ENCODE results near the gene B4GALT1. TPM values are rescaled to one million over a fixed set of nuclear protein-coding genes. Genes with fewer than 3 reads are reported as not detected.

Gene B4GALT1
- total RNA-seq, 4 donors from 2014 or later = 23.7 to 126 (median 93.7) TPM

DNA sequence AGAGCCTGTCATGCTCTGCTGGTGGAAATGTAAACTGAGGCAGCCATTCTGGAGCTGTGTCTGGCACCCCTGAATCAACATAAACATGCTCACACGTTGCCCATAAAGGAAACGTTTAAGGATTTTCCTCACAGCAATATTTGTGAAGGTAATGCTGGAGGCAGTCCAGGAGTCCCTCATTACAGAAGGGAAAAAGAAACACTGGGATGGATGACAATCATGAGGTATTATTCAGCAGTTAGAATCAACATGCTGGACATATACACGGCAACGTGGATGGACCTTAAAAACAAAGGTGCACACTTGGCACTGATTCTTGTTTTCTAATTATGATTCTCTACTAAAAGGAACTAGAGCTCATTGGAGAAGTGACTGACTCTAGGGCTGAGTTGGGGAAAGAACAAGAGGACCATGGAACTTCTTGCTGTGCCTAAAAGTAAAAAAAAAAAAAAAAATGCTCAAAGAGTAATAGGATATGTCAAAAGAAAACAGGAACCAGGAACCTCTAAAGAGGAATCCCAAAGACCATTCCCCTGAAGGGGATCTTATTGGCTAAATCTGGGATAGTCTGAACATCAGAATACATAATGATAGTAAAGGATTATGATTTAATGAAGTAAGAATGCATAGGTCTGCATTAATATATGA, 18.6 kb downstream of the B4GALT1 start:
- Histone ChIP-seq H3K36me3 (no peaks in the 10 kb centered on the region), H3K4me1 (peaks cover 31 to 79% (median 35%) of the 10 kb centered on the region in 4 donors), H3K27ac (no peak overlapping the region), H3K27me3 (no peaks in the 10 kb centered on the region), H3K9me3 (no peaks in the 10 kb centered on the region), H3K4me3 (no peak overlapping the region)
- in situ Hi-C loops (cut with MboI; ENCODE audit: low pct_ligation_motif_present in 1 of 4, low pct_unique_long_range_greater_than_20kb in 1 of 4, low sequenced_read_pairs in 3 of 4) = no loop called here
- WGBS, 2 donors (ENCODE audit: low coverage in 1 of 2) = 21 to 40% methylated on average over 3 to 4 of the region's 4 CpGs
- intact Hi-C loops (cut with DNase I; ENCODE audit: low total_unique reads) = loop anchor here (2.0 kb wide), 1 partner anchor 20 kb away; no protein-coding TSS in a partner anchor
- DNase-seq = peak; percentile 1
- TF ChIP-seq, protein P1, sequence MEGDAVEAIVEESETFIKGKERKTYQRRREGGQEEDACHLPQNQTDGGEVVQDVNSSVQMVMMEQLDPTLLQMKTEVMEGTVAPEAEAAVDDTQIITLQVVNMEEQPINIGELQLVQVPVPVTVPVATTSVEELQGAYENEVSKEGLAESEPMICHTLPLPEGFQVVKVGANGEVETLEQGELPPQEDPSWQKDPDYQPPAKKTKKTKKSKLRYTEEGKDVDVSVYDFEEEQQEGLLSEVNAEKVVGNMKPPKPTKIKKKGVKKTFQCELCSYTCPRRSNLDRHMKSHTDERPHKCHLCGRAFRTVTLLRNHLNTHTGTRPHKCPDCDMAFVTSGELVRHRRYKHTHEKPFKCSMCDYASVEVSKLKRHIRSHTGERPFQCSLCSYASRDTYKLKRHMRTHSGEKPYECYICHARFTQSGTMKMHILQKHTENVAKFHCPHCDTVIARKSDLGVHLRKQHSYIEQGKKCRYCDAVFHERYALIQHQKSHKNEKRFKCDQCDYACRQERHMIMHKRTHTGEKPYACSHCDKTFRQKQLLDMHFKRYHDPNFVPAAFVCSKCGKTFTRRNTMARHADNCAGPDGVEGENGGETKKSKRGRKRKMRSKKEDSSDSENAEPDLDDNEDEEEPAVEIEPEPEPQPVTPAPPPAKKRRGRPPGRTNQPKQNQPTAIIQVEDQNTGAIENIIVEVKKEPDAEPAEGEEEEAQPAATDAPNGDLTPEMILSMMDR (IDR thresholded peaks at IDR 0.05) = no peak
- no peak for TF ChIP-seq EP300 (IDR thresholded peaks at IDR 0.05; ENCODE audit: low read depth)
- no peak for TF ChIP-seq POLR2A (IDR thresholded peaks at IDR 0.05)
- TF ChIP-seq POLR2AphosphoS5 (IDR thresholded peaks at IDR 0.05) = no peak

DNA sequence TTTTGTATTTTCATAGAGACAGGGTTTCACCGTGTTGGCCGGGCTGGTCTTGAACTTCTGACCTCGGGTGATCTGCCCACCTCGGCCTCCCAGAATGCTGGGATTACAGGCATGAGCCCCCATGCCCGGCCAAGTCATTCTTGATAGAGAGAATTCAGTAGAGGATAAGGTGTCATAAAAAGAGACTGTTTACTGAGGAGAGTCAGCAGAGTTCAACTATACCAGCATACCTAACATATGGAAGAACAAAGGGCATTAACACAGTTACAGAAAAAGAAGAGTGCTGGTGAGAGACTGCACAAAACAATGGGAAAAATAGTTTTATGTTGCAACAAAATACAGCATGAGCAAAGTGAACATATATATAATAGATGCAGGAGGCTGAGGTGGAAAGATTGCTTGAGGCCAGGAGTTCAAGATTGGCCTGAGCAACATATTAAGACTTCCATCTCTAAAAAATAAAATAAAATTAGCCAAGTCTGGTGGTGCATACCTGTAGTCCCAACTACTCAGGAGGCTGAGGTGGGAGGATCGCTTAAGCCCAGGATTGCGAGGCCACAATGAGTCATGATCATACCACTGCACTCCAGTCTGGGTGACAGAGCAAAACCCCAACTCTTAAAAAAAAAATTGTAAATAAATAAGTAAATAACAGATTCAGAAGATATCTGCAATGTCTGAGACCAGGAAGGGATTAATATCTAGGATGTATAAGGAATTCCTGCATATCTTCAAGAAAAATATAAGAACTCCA, 19.5 kb downstream of the B4GALT1 start:
- peaks cover 31 to 79% (median 43%) of the 10 kb centered on the region in 4 donors for H3K4me1 ChIP-seq

DNA sequence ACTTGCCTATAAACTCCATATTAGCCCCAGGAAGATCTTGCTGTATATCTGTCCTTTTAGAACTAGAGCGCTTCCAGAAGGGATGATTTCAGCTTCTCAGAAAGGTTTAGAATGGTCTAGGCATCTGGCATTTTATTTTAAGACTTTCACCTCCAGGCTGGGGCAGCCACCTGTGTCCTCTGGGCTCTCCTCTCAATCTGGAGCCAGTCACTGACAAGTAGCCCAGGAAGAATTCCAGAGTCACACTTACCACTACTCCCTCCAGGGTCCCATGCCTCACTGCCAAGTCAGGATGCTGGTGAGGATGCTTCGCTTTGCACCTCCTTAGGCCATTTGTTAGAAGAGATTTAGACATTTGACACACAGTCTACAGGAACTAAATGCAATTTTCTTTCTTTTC, 20.8 kb downstream of the B4GALT1 start:
- H3K4me3 ChIP-seq = no peak overlapping the region
- H3K9me3 ChIP-seq = no peaks in the 10 kb centered on the region
- TF ChIP-seq POLR2A (IDR thresholded peaks at IDR 0.05) (no peak), POLR2AphosphoS5 (IDR thresholded peaks at IDR 0.05) (no peak), EP300 (IDR thresholded peaks at IDR 0.05; ENCODE audit: low read depth) (no peak)
- TF ChIP-seq, protein P1 (IDR thresholded peaks at IDR 0.05) = no peak
- no peak overlapping the region for H3K27ac ChIP-seq
- 93 to 100% methylated on average over 1 to 2 of the region's 2 CpGs for WGBS, 2 donors (ENCODE audit: low coverage in 1 of 2)
- no peaks in the 10 kb centered on the region for H3K36me3 ChIP-seq
- peak; percentile 0 for DNase-seq
- in situ Hi-C loops (cut with MboI; ENCODE audit: low pct_ligation_motif_present in 1 of 4, low pct_unique_long_range_greater_than_20kb in 1 of 4, low sequenced_read_pairs in 3 of 4) (no loop called here), intact Hi-C loops (cut with DNase I; ENCODE audit: low total_unique reads) (no loop called here)
- H3K4me1 ChIP-seq = peaks cover 23 to 78% (median 36%) of the 10 kb centered on the region in 4 donors
- H3K27me3 ChIP-seq = no peaks in the 10 kb centered on the region

More for the DNA sequence above, 19.5 kb downstream of the B4GALT1 start:
- no peaks in the 10 kb centered on the region for H3K9me3 ChIP-seq
- intact Hi-C loops (cut with DNase I; ENCODE audit: low total_unique reads) (loop anchor here (2.0 kb wide), 1 partner anchor 19 kb away; no protein-coding TSS in a partner anchor), in situ Hi-C loops (cut with MboI; ENCODE audit: low pct_ligation_motif_present in 1 of 4, low pct_unique_long_range_greater_than_20kb in 1 of 4, low sequenced_read_pairs in 3 of 4) (no loop called here)
- TF ChIP-seq EP300 (IDR thresholded peaks at IDR 0.05; ENCODE audit: low read depth) (no peak), POLR2A (IDR thresholded peaks at IDR 0.05) (no peak), POLR2AphosphoS5 (IDR thresholded peaks at IDR 0.05) (no peak)
- TF ChIP-seq, protein P1 (IDR thresholded peaks at IDR 0.05) = no peak
- H3K4me3 ChIP-seq = no peak overlapping the region
- H3K27me3 ChIP-seq = no peaks in the 10 kb centered on the region
- WGBS, 2 donors (ENCODE audit: low coverage in 1 of 2) = 64 to 67% methylated on average over 2 to 7 of the region's 7 CpGs
- no peak overlapping the region for H3K27ac ChIP-seq
- DNase-seq = peak; percentile 6
- no peaks in the 10 kb centered on the region for H3K36me3 ChIP-seq

DNA sequence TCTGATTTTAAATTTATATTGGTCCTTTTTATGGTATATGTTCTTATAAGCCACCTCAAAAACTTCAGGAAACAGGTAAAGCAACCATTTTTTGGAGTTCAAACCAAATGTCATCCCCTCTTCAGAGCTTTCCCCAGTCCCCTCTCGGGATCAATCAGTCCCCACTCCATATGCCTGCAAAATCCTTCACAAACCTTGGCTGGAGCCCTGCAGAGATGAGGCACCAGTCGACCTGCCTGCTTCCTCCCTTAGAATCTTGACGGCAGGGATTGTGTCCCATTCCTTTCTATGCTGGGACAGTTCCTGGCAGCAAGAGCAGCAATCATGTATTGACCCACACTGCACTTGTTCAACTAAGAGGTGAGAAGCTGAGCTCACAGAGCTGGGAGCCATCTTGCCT, 22.6 kb downstream of the B4GALT1 start:
- no peaks in the 10 kb centered on the region for H3K36me3 ChIP-seq
- intact Hi-C loops (cut with DNase I; ENCODE audit: low total_unique reads) = no loop called here
- H3K9me3 ChIP-seq = no peaks in the 10 kb centered on the region
- DNase-seq = peak; percentile 1
- H3K27me3 ChIP-seq = no peaks in the 10 kb centered on the region
- peaks cover 25 to 82% (median 34%) of the 10 kb centered on the region in 4 donors for H3K4me1 ChIP-seq
- TF ChIP-seq POLR2AphosphoS5 (IDR thresholded peaks at IDR 0.05) (no peak), EP300 (IDR thresholded peaks at IDR 0.05; ENCODE audit: low read depth) (no peak), POLR2A (IDR thresholded peaks at IDR 0.05) (no peak)
- TF ChIP-seq, protein P1 (IDR thresholded peaks at IDR 0.05) = no peak
- 79 to 90% methylated on average over 2 to 3 of the region's 3 CpGs for WGBS, 2 donors (ENCODE audit: low coverage in 1 of 2)
- H3K27ac ChIP-seq = no peak overlapping the region
- in situ Hi-C loops (cut with MboI; ENCODE audit: low pct_ligation_motif_present in 1 of 4, low pct_unique_long_range_greater_than_20kb in 1 of 4, low sequenced_read_pairs in 3 of 4) = no loop called here
- no peak overlapping the region for H3K4me3 ChIP-seq

All from transverse colon (tissue), 4 donors.